ENCODE results near the gene FKBP1C.
"Not testable (repeated sequence)": the region's sequence is repeated elsewhere in the genome, so short reads cannot be mapped to it uniquely, and the experiment has no call there.

DNA sequence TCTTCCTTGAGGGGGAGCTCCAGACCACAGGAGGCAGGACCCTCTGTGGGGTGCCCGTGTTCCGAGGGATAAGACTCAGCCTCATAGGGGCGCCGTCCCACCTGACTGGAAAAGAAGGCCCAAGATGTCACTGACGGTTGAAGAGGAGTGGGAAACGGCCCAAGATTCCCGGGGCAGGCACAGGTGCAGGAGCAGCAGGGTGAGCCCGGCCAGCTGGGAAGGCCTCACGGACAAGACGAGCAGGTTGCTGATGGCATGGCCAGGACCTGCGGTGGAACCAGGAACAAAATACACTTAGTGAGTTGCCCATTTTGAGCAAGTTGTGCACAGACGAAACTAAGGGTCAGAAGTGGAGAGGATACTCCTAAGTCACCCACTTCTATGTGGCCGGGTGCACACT, 18.8 kb downstream of the FKBP1C start:
- not testable (repeated sequence) for TF ChIP-seq CTCF, POLR2A (IDR thresholded peaks at IDR 0.05)
